Panc1 (cell line): Measurements from ENCODE around the gene NCOR2.

Experiments used
- CTCF ChIP-seq: fragments of 450-650 bp; IDR thresholded peaks from 2 replicates; pipeline ENCODE4 v1.5.1; 2017; ENCODE audit warnings: mild to moderate bottlenecking
- SIN3A ChIP-seq: IDR thresholded peaks from 2 replicates; pipeline ENCODE4 v1.6.1; 2012; ENCODE audit warnings: low read depth, mild to moderate bottlenecking, low read length, moderate library complexity, borderline replicate concordance; ENCODE audit not compliant: insufficient read depth

GRCh38 chr12:124604264-124604680 lies 36.9 kb upstream of the NCOR2 start:
- TF ChIP-seq CTCF = no peak
- no peak for TF ChIP-seq SIN3A
